ENCODE results near the gene PRR22.
"Not testable (repeated sequence)": the region's sequence is repeated elsewhere in the genome, so short reads cannot be mapped to it uniquely, and the experiment has no call there.

PRR22 gene

DNA sequence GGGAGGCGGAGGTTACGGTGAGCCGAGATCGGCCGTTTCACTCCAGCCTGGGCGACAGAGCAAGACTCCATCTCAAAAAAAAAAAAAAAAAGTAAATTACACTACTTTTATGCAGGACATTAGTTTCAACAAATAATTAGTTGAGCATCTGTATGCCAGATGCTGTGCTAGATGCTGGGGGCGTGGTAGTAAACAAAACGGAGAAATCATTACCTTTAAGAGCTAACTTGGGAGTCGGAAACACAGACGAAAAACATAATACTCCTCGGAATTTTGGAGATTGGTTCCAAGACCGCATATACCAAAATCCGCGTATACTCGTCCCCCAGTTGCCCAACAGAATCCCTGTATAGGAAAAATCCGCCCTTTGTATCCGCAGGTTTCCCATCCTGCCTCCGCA is 7.7 kb upstream of the PRR22 start:
- no peak for DNase-seq (ENCODE audit: low read depth in 2 of 2, low spot score in 1 of 2)

DNA sequence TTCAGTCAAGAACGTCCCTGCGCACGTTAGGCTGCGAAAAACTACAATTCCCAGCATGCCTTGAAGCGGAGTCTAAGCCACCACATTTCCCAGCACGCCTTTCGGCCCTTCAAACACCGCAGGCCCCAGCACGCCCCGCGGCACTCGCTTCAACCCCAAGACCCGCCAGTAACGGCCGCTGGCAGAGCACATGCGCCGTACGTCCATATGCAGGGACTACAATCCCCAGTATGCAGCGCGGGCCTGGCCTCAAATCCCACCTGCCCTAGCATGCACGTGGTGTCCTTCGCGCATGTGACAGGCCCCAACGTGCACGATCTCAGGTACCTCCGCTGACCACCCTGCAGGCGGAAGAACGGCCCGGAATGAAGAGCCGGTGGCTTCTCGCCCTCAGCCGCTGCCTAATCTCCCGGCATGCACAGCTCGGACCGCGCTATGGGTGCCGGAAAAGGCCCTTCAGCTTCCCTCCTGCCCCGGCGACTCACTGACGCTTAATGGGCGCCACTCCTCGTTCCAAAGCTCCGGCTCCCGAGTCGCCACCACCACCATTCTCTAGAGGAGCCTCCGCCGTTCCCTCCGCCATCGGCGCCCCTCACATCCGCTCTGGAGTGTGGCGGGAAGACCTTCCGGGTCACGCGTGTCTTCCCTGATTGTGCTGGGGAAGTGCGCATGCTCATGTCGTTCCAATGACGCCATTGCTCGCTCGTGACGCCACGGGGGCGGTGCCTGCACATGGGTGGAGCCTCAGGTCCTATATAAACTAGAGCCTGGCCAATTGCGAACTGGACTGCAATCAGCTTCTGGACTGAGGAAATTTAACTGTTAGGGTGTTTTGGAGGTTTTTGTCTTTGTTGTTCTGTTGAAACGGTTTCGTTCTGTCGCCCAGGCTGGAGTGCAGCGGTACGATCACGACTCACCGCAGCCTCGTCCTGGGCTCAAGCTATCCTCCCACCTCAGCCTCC is 6.3 kb upstream of the PRR22 start, which contains the start of gene DUS3L:
Gene DUS3L (minus strand): TSS at position 605 of the 962 bp plus-strand sequence. CDS start 22 bp downstream, at position 583.
- DNase-seq (ENCODE audit: low read depth in 2 of 2, low spot score in 1 of 2) = peak; percentile 89 to 92

GRCh38 chr19:5789886-5790558 is 5.5 kb upstream of the PRR22 start:
- no peak for DNase-seq (ENCODE audit: low read depth in 2 of 2, low spot score in 1 of 2)

GRCh38 chr19:5789351-5789761 is 4.8 kb upstream of the PRR22 start:
- DNase-seq (ENCODE audit: low read depth in 2 of 2, low spot score in 1 of 2) = no peak

- DNase-seq (ENCODE audit: low read depth in 2 of 2, low spot score in 1 of 2) = no peak
Observed at GRCh38 chr19:5788422-5788821, 3.9 kb upstream of the PRR22 start.

GRCh38 chr19:5787409-5788182 is 3.0 kb upstream of the PRR22 start:
- no peak for DNase-seq (ENCODE audit: low read depth in 2 of 2, low spot score in 1 of 2)

DNA sequence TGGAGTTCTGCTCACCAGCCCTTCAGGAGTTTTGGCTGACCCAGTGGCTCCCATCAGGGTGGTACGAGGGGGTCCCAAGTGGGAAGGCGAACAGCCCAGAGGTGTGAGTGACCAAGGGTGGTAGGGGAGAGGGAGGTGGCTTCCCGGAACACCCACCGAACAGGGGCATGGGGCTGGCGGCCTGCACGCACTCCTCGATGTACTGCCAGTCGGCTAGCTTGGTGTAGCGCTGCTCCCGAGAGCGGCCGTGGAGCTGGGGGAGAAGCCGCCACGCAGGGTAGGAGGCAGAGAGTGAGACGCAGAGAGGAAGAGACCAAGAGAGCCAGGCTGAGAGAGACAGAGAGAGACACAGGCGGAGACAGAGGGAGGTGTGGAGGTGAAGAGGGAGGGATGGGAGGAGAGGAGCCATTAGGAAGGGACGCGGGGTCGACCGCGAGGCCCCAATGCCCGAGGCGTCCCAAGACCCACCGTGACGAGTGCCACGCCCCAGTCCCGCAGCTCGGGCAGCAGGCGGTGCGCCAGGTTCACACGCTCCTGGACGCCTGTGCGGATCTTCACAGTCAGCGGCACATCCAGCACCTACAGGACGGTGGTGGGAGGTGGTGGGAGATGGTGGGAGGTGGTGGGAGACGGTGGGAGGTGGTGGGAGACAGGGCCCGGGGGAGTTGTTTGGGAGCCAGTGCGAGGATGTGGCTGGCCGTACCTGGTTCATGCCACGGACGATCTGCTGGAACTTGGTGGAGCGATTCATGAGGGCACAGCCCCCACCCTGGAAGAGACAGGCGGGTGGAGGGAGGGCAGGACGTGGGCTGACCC is 2.3 kb upstream of the PRR22 start:
- no peak for DNase-seq (ENCODE audit: low read depth in 2 of 2, low spot score in 1 of 2)

DNA sequence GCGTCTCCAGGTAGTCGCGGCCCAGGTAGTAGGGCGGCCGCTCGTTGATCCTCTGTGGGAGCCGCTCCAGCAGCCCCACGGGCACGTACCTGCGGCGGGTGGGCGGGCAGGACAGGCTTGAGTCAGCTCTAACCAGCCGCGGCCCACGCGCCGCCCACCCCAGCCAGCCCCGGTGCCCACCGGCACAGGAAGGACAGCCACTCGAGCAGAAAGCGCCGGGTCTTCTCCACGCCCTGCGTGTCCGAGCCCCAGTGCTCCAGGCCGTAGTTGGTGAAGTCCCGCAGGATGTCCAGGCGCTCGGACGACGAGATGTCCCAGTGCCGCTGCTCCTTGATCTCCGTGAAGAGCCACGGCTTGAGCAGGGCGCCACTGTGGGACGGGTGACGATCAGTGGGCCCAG is 877 bp upstream of the PRR22 start:
- DNase-seq (ENCODE audit: low read depth in 2 of 2, low spot score in 1 of 2) = no peak

DNA sequence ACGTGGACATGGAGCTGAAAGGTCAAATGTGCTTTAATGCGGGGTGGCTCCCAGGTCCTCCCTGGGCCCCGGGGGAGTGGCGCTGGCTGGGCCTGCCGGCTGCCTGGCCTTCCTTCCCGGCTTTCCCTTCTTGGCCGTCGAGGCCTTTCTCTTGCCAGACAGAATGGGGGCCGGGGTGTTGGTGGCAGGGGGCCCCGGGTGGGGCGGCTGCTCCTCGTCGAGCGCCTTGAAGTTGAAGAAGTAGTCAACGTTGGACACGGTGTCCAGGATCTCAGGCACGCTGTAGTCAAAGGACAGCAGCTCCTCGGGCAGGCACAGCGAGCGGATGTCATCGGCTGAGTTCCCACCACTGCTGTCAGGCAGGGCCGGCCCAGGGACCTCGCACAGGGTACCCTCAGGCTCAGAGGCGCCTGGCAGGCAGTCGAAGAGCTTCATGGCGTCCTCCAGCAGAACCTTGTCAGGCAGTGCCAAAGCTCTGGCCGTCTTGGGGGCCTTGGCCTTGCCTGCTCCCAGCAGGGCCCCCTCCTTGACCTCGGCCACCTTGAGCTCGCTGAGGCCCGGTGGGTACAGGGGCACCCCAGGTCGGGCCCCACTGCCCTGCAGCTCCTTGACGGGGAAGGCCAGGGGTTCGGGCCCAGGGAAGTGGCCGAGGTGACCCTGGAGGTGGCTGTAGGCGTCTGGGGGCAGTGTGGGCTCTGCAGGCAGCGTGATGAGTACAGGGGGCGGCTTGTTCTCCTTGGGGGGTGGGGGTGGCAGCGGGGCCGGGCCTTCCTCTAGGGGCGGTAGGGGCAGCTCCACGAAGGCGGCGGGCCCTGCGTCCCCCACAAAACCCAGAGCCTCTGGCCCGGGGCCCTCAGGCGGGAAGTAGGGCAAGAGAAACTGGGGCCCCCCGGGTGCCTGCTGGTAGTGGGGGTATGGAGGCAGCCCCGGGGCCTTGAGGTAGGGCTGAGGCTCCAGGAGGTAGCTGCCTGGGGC is 1.3 kb downstream of the PRR22 start:
- DNase-seq (ENCODE audit: low read depth in 2 of 2, low spot score in 1 of 2) = no peak

DNA sequence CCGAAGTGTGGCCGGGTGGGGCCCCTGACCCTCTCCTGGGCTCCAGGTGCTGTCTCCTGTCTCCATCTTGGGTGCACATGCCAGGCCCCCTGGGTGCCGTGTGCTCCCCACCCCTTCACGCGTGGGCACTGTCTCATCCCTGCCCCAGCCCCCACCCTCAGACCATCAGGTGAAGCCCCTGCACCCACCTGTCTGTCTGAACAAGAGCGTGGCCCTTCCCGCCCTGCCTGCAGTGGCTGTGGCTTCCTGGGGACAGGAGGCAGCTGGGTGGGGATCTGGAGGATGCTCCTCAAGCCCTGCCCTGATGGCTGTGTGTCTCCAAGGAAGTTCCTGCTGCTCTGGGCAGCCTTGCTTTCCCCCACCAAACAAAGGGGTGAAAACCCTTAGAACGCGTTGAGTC is 2.2 kb downstream of the PRR22 start:
- no peak for DNase-seq (ENCODE audit: low read depth in 2 of 2, low spot score in 1 of 2)

DNA sequence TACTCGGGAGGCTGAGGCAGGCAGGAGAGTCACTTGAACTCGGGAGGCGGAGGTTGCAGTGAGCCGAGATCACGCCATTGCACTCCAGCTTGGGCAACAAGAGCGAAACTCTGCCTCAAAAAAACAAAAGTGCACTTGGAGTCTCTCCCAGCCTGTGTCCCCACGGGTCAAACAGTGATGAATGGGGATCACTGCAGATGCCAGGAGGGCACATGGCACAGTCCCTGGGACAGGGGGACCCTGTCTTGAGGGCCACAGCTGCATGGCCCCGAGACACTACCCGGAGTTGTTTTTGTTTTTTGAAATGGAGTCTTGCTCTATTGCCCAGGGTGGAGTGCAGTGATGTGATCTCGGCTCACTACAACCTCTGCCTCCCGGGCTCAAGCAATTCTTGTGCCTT is 3.6 kb downstream of the PRR22 start:
- not testable (repeated sequence) for DNase-seq (ENCODE audit: low read depth in 2 of 2, low spot score in 1 of 2)

DNA sequence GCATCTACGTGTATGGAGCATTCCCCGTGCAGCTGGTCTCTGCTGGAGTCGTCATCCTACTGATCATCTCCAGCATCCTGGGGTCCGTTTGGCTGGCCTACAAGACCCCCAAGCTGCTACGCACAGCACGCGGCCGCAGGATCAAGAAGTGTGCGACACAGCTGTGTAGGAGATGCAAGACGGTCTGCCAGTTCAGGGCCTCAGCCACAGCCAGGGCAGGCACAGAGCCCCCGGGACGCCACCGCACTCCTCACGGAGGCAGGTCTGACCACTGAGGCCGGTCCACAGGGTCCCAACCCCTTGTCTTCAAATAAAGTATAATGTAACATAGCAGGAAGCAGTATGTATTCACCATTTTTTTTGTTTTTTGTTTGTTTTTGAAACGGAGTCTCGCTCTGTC is 6.1 kb downstream of the PRR22 start:
- DNase-seq (ENCODE audit: low read depth in 2 of 2, low spot score in 1 of 2) = no peak

- DNase-seq (ENCODE audit: low read depth in 2 of 2, low spot score in 1 of 2) = no peak
Observed at GRCh38 chr19:5775668-5776309, 8.8 kb downstream of the PRR22 start.

DNA sequence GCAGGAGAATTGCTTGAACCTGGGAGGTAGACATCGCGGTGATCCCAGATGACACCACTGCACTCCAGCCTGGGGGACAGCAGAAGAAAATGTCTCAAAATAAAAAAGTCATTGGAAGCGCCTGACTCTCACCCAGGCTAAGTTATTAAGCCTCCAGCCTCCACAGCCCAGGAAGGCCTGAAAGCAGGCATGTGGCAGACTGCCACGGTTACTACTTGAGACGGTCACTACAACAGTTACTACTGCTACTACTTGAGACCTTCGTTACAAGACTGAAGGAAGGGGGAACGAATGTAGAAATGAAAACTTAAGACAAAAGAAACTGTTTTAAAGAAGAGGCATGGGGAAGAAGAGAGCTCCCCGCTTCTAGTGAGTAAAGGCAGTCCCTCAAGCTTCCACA is 9.6 kb downstream of the PRR22 start:
- no peak for DNase-seq (ENCODE audit: low read depth in 2 of 2, low spot score in 1 of 2)

DNA sequence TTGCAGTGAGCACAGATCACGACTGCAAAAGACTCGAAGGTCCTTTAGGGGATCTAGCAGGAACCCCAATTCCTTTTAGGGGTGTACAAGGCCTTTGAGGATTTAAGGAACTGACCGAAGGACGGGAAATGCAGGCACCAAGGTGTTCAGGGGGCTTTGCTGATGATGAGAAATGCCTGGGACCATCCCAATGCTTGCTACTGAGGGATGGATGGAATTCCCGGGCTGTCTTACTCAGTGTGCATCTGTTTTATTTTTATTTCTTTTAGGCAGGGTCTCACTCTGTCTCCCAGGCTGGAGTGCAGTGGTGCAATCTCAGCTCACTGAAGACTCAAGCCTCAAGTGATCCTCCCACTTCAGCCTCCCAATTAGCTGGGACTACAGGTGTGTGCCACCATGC is 11.3 kb downstream of the PRR22 start:
- no peak for DNase-seq (ENCODE audit: low read depth in 2 of 2, low spot score in 1 of 2)

DNA sequence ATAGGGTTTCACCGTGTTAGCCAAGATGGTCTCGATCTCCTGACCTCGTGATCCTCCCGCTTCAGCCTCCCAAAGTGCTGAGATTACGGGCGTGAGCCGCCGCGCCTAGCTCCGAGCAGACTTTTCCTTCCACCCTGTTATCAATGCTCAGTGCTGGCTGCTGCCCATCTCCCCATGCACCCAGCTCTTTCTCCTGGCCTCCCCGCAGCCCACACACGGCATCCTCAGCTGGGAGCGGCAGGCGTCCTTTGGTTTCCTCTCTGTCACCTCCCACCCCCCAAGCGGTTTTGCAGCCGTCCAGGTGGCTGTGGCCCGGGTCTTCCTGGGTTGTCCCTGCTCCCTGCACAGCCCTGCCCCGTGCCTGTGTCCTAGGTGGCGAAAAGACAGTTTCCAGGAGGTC is 12.1 kb downstream of the PRR22 start:
- no peak for DNase-seq (ENCODE audit: low read depth in 2 of 2, low spot score in 1 of 2)

DNA sequence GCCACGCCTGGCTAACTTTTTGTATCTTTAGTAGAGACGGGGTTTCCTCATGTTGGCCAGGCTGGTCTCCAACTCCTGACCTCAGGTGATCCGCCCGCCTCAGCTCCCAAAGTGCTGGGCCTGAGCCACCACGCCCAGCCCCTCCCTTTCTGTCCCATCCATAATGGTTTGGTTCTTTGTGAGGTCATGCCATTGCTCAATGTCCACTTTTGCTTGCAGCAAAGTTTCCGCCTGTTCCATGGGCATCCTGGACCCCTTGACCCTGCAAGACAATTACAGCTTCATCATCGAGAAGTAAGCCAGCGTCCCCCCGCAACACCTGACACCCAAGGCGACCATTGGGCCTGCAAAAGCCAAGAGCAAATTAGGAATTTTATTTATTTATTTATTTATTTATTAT is 16.6 kb downstream of the PRR22 start:
- DNase-seq (ENCODE audit: low read depth in 2 of 2, low spot score in 1 of 2) = no peak

DNA sequence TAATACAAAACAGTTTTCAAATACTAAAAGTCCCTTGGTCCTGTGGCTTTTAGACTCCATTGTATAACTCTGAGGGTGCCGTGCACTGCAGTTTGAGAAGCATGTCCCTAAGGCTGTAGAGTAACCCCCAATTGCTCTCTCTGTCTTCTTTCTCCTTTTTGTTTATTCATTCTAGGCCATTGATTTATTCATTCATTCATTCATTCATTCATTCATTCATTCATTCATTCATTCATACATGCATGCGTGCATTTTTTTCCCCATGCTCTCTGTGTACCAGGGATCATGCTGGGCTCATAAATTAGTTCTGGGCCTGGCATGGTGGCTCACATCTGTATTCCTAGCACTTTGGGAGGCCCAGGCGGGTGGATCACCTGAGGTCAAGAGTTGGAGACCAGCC is 19.3 kb downstream of the PRR22 start:
- no peak for DNase-seq (ENCODE audit: low read depth in 2 of 2, low spot score in 1 of 2)

DNA sequence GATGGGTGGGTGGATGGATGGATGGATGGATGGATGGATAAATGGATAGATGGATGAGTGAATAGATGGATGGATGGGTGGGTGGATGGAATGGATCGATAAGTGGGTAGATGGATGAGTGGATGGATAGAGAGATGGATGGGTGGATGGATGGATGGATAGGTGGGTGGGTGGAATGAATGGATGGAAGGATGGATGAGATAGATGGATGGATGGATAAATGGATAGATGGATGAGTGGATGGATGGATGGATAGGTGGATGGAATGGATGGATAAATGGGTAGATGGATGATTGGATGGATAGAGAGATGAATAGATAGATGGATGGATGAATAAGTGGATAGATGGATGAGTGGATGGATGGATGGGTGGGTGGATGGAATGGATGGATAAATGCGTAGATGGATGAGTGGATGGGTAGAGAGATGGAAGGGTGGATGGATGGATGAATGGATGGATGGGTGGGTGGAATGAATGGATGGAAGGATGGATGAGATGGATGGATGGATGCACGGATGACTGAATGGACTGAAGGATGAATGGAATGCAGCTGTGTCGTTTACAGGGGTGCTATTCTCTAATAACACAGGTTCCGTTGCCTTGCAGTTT is 21.8 kb downstream of the PRR22 start:
- DNase-seq (ENCODE audit: low read depth in 2 of 2, low spot score in 1 of 2) = no peak

Data from stimulated activated CD8-positive, alpha-beta memory T cell treated with anti-CD3 and anti-CD28 coated beads, Interleukin-4, amount 100 ng/mL, for 1 hour (primary cell).